Transverse colon (tissue), 4 donors: ENCODE data around the gene ARHGEF25.

Experiments used
- POLR2A ChIP-seq: fragments of 450-650 bp; IDR thresholded peaks from one replicate; pipeline ENCODE4 v1.6.1; 2016; ENCODE audit warnings: antibody characterized with exemption, mild to moderate bottlenecking, moderate library complexity
- POLR2AphosphoS5 ChIP-seq, 3 donors: sonication (generic); formaldehyde crosslinking; IDR thresholded peaks; one replicate each; pipeline ENCODE4 v1.6.1; 2016; ENCODE audit warnings: antibody characterized with exemption in 3 of 3
- TF ChIP-seq, protein P1 (sequence below), 5 experiments: fragments of 200-600 bp in 3 of 5; fragments of 450-650 bp in 2 of 5; sonication (generic) in 3 of 5; IDR thresholded peaks; 1 replicate in 2 of 5; 2 replicates in 3 of 5; pipeline ENCODE4 v1.5.1; 2016 to 2017; ENCODE audit warnings: antibody characterized with exemption in 5 of 5, inconsistent platforms in 3 of 5, mild to moderate bottlenecking in 2 of 5, moderate library complexity in 1 of 5

DNA sequence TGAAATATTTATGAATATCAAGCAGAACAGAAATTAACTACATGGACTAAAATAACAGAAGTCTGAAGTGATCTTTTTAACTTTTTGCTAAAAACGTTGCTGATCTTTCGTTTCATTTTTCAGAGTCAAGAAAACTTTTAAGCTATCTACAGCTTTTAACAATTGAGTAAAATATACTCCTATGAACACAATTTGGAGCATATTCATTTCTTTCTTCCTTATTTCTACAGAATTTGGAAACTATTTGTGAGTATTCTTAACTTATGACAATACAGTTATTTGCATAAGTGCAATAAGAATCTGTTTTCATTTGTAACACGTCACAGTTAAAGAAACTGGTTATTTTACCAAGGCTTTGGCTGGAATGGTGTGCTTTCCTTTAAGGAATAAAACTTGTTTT lies 42.8 kb downstream of the ARHGEF25 start:
- TF ChIP-seq, protein P1, sequence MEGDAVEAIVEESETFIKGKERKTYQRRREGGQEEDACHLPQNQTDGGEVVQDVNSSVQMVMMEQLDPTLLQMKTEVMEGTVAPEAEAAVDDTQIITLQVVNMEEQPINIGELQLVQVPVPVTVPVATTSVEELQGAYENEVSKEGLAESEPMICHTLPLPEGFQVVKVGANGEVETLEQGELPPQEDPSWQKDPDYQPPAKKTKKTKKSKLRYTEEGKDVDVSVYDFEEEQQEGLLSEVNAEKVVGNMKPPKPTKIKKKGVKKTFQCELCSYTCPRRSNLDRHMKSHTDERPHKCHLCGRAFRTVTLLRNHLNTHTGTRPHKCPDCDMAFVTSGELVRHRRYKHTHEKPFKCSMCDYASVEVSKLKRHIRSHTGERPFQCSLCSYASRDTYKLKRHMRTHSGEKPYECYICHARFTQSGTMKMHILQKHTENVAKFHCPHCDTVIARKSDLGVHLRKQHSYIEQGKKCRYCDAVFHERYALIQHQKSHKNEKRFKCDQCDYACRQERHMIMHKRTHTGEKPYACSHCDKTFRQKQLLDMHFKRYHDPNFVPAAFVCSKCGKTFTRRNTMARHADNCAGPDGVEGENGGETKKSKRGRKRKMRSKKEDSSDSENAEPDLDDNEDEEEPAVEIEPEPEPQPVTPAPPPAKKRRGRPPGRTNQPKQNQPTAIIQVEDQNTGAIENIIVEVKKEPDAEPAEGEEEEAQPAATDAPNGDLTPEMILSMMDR (IDR thresholded peaks at IDR 0.05), result no peak
- TF ChIP-seq POLR2A, result no peak
- TF ChIP-seq POLR2AphosphoS5 (IDR thresholded peaks at IDR 0.05), result no peak
